HG03103 (cell line): Measurements from ENCODE around the gene PTGFRN.

ENCODE experiments used
- ATAC-seq: cut with Tn5 transposase; IDR thresholded peaks from one replicate; pipeline ENCODE4 v1.9.1; 2021; ENCODE audit warnings: low read depth; ENCODE audit not compliant: unreplicated experiment

PTGFRN gene

GRCh38 chr1:116887212-116887611 lies 22.5 kb upstream of the PTGFRN start:
- no peak for ATAC-seq

- ATAC-seq, result no peak
Measured at GRCh38 chr1:116889380-116889779, 20.3 kb upstream of the PTGFRN start.

- no peak for ATAC-seq
Measured at GRCh38 chr1:116891396-116892079, 18.2 kb upstream of the PTGFRN start.

GRCh38 chr1:116895073-116895472 lies 14.6 kb upstream of the PTGFRN start:
- no peak for ATAC-seq

GRCh38 chr1:116899529-116899928 lies 10.2 kb upstream of the PTGFRN start:
- no peak for ATAC-seq

- no peak for ATAC-seq
Measured at GRCh38 chr1:116900471-116901365, 9.0 kb upstream of the PTGFRN start.

- no peak for ATAC-seq
Measured at GRCh38 chr1:116902027-116902426, 7.7 kb upstream of the PTGFRN start.

- no peak for ATAC-seq
Measured at GRCh38 chr1:116902723-116903383, 6.9 kb upstream of the PTGFRN start.

- ATAC-seq, result no peak
Measured at GRCh38 chr1:116904791-116905320, 4.9 kb upstream of the PTGFRN start.

- no peak for ATAC-seq
Measured at GRCh38 chr1:116906812-116907211, 2.9 kb upstream of the PTGFRN start.

GRCh38 chr1:116907351-116907750 lies 2.4 kb upstream of the PTGFRN start:
- ATAC-seq, result no peak

GRCh38 chr1:116908266-116908665 lies 1.4 kb upstream of the PTGFRN start:
- ATAC-seq, result no peak

GRCh38 chr1:116908820-116909511 lies 750 bp upstream of the PTGFRN start:
- no peak for ATAC-seq

GRCh38 chr1:116910379-116911187 lies 867 bp downstream of the PTGFRN start:
- ATAC-seq, result no peak

GRCh38 chr1:116911188-116911553 lies 1.5 kb downstream of the PTGFRN start:
- ATAC-seq, result no peak

GRCh38 chr1:116911779-116912469 lies 2.2 kb downstream of the PTGFRN start:
- no peak for ATAC-seq

- no peak for ATAC-seq
Measured at GRCh38 chr1:116912846-116913245, 3.1 kb downstream of the PTGFRN start.

- no peak for ATAC-seq
Measured at GRCh38 chr1:116913941-116914340, 4.2 kb downstream of the PTGFRN start.

- no peak for ATAC-seq
Measured at GRCh38 chr1:116914667-116915066, 5.0 kb downstream of the PTGFRN start.
